HG03469 (cell line): ENCODE results near the gene COL12A1.

ENCODE experiments used
- ATAC-seq: cut with Tn5 transposase; IDR thresholded peaks from one replicate; pipeline ENCODE4 v1.9.1; 2021; ENCODE audit warnings: mild to moderate bottlenecking, moderate library complexity, moderate number of reproducible peaks; ENCODE audit not compliant: unreplicated experiment

The COL12A1 gene

GRCh38 chr6:75052491-75052890 lies 153.4 kb downstream of the COL12A1 start:
- ATAC-seq = no peak

DNA sequence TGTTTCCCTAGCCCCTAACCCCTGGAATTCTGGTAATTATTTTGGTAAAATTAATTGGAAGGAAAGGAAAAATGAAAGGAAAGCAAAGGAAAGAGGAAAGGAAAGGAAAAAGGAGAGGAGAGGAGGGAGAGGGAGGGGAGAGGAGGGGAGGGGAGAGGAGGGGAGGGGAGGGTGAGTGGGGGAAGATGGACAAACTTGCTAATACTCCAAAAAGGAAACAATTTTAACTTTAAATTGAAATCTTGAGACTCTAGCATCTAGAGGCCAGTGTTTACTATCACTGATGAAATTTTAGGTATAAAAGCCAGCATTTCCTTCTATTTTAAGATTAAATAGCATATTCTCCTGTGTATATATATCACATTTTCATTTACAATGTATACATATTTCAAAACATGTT lies 156.5 kb downstream of the COL12A1 start:
- ATAC-seq = no peak

GRCh38 chr6:75044846-75045245 lies 161.0 kb downstream of the COL12A1 start:
- no peak for ATAC-seq

DNA sequence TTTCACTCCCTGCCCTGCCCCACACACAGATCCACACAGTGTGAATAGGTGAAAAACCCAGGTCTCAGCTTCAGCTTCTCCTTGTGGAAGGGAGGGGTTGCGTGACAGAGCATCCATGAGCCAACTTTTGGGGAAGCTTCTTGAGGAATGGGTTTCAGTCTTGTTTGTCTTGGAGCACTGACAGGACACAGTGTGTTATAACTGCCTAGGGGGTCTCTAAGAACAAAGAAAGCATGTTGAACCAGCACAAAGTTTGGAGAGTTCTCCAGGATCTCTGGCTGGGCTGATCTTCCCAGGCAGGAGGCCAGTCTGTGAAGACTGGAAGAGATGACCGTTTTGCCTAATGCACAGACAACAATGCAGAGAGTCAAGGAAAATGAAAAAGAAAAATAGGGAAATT lies 164.5 kb downstream of the COL12A1 start:
- ATAC-seq = no peak
